Measurements from ENCODE around the gene VIP.

The VIP gene

DNA sequence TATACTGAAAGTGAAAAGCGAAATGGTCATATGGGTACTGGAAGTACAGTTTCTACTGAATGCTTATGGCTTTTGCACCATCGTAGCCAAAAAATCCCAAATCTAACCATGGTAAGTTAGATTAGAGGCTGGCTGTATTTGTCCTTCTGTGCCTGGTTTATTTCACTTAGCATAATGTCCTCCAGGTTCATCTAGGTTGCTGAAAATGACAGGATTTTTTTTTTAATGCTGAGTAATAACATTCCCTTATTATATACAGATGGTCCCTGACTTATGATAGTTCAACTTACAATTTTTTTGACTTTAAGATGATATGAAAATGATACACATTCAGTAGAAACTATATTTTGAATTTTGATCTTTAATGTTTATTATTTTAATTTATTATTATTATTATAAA is 45.3 kb upstream of the VIP start:
- no peaks in the 10 kb centered on the region for H3K9me2 ChIP-seq (replicated peaks; ENCODE audit: insufficient read depth, low read length)
- no peaks in the 10 kb centered on the region for H4K20me1 ChIP-seq (ENCODE audit: insufficient read depth, low read length)
- TF ChIP-seq EZH2 (optimal IDR thresholded peaks at IDR 0.05; ENCODE audit: low read depth, low read length) (no peak), EZH2phosphoT487 (IDR thresholded peaks at IDR 0.05; ENCODE audit: low read length) (no peak)
- TF ChIP-seq, protein P1, sequence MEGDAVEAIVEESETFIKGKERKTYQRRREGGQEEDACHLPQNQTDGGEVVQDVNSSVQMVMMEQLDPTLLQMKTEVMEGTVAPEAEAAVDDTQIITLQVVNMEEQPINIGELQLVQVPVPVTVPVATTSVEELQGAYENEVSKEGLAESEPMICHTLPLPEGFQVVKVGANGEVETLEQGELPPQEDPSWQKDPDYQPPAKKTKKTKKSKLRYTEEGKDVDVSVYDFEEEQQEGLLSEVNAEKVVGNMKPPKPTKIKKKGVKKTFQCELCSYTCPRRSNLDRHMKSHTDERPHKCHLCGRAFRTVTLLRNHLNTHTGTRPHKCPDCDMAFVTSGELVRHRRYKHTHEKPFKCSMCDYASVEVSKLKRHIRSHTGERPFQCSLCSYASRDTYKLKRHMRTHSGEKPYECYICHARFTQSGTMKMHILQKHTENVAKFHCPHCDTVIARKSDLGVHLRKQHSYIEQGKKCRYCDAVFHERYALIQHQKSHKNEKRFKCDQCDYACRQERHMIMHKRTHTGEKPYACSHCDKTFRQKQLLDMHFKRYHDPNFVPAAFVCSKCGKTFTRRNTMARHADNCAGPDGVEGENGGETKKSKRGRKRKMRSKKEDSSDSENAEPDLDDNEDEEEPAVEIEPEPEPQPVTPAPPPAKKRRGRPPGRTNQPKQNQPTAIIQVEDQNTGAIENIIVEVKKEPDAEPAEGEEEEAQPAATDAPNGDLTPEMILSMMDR (IDR thresholded peaks at IDR 0.05; ENCODE audit: low read length): no peak
- DNase-seq: no peak
- no peaks in the 10 kb centered on the region for H3K4me1 ChIP-seq (ENCODE audit: low read length)
- no peaks in the 10 kb centered on the region for H3K79me2 ChIP-seq (ENCODE audit: low read length)
- H3K9me3 ChIP-seq (replicated peaks; ENCODE audit: insufficient read depth, low read length): no peaks in the 10 kb centered on the region
- H3K27me3 ChIP-seq (replicated peaks; ENCODE audit: insufficient read depth, low read length): no peaks in the 10 kb centered on the region
- H3K27ac ChIP-seq (ENCODE audit: low read length): no peak overlapping the region
- no peaks in the 10 kb centered on the region for H3K36me3 ChIP-seq (replicated peaks; ENCODE audit: insufficient read depth, low read length)
- no peak overlapping the region for H3K9ac ChIP-seq (ENCODE audit: low read length)
- no peaks in the 10 kb centered on the region for H3F3A ChIP-seq (ENCODE audit: insufficient read depth, low read length)
- H3K4me3 ChIP-seq (ENCODE audit: low read length): no peak overlapping the region
- H3K4me2 ChIP-seq (ENCODE audit: low read depth, low read length): no peak overlapping the region
- H2AFZ ChIP-seq (ENCODE audit: low read length): no peak overlapping the region

DNA sequence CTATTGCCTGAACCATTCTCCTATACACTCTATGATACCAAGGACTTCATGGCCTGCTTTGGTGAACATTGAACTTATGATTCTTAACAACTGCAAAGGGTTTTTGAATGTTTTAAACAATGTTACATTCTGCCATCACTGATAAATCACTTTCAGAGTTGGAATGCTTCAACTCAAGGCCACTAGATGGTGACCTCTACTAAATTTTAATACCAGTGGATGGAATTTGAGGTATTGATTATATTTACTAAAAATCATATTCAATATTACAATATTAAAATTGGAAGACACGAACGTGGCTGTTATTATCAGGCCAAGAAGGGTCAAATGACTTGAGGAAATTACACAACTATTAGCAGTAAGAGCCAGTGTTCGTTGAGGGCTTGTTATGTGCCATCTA is 34.3 kb upstream of the VIP start:
- no peaks in the 10 kb centered on the region for H4K20me1 ChIP-seq (ENCODE audit: insufficient read depth, low read length)
- no peaks in the 10 kb centered on the region for H3K9me2 ChIP-seq (replicated peaks; ENCODE audit: insufficient read depth, low read length)
- H3K36me3 ChIP-seq (replicated peaks; ENCODE audit: insufficient read depth, low read length): no peaks in the 10 kb centered on the region
- no peak overlapping the region for H2AFZ ChIP-seq (ENCODE audit: low read length)
- H3K27me3 ChIP-seq (replicated peaks; ENCODE audit: insufficient read depth, low read length): no peaks in the 10 kb centered on the region
- no peak overlapping the region for H3K27ac ChIP-seq (ENCODE audit: low read length)
- TF ChIP-seq EZH2 (optimal IDR thresholded peaks at IDR 0.05; ENCODE audit: low read depth, low read length) (no peak), EZH2phosphoT487 (IDR thresholded peaks at IDR 0.05; ENCODE audit: low read length) (no peak)
- TF ChIP-seq, protein P1 (IDR thresholded peaks at IDR 0.05; ENCODE audit: low read length): no peak
- H3K79me2 ChIP-seq (ENCODE audit: low read length): no peaks in the 10 kb centered on the region
- no peak overlapping the region for H3K4me3 ChIP-seq (ENCODE audit: low read length)
- DNase-seq: no peak
- no peaks in the 10 kb centered on the region for H3K4me1 ChIP-seq (ENCODE audit: low read length)
- no peaks in the 10 kb centered on the region for H3K9me3 ChIP-seq (replicated peaks; ENCODE audit: insufficient read depth, low read length)
- no peak overlapping the region for H3K9ac ChIP-seq (ENCODE audit: low read length)
- H3F3A ChIP-seq (ENCODE audit: insufficient read depth, low read length): no peaks in the 10 kb centered on the region
- H3K4me2 ChIP-seq (ENCODE audit: low read depth, low read length): no peak overlapping the region

DNA sequence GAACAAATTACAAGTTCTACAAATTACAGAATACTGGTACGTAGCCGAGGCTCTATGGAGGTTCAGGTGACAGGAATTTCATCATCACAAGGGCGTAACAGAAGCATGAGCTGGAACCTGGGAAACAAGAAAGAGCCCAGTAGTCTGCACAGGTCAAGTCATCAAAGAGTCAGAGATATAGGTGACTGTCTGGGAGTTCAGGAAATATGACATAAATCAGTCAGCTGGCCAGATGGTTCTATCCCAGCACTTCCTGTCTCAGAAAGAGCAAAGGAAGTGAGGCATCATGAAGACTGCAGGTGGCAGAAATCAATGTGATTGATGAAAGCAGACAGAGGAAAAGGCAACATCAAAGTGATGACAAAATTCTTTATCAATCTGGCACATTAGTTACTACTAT is 29.6 kb upstream of the VIP start:
- H3K36me3 ChIP-seq (replicated peaks; ENCODE audit: insufficient read depth, low read length): no peaks in the 10 kb centered on the region
- no peak overlapping the region for H3K4me3 ChIP-seq (ENCODE audit: low read length)
- no peaks in the 10 kb centered on the region for H3K79me2 ChIP-seq (ENCODE audit: low read length)
- H3K27me3 ChIP-seq (replicated peaks; ENCODE audit: insufficient read depth, low read length): no peaks in the 10 kb centered on the region
- no peaks in the 10 kb centered on the region for H4K20me1 ChIP-seq (ENCODE audit: insufficient read depth, low read length)
- no peak overlapping the region for H2AFZ ChIP-seq (ENCODE audit: low read length)
- no peak overlapping the region for H3K4me2 ChIP-seq (ENCODE audit: low read depth, low read length)
- no peak for DNase-seq
- H3K27ac ChIP-seq (ENCODE audit: low read length): no peak overlapping the region
- H3K4me1 ChIP-seq (ENCODE audit: low read length): no peaks in the 10 kb centered on the region
- no peaks in the 10 kb centered on the region for H3K9me3 ChIP-seq (replicated peaks; ENCODE audit: insufficient read depth, low read length)
- H3F3A ChIP-seq (ENCODE audit: insufficient read depth, low read length): no peaks in the 10 kb centered on the region
- TF ChIP-seq EZH2 (optimal IDR thresholded peaks at IDR 0.05; ENCODE audit: low read depth, low read length): no peak
- TF ChIP-seq, protein P1 (IDR thresholded peaks at IDR 0.05; ENCODE audit: low read length): no peak
- TF ChIP-seq EZH2phosphoT487 (IDR thresholded peaks at IDR 0.05; ENCODE audit: low read length): no peak
- H3K9me2 ChIP-seq (replicated peaks; ENCODE audit: insufficient read depth, low read length): no peaks in the 10 kb centered on the region
- H3K9ac ChIP-seq (ENCODE audit: low read length): no peak overlapping the region
